ENCODE measurements around the gene MSH3.
A peak's percentile ranks its signal among the peaks of the same experiment; 100 is the strongest.
"Not testable (repeated sequence)": the region's sequence is repeated elsewhere in the genome, so short reads cannot be mapped to it uniquely, and the experiment has no call there.

MSH3 gene

GRCh38 chr5:80739898-80740297 is 85.4 kb downstream of the MSH3 start:
- DNase-seq (no peak), ATAC-seq (no peak)
- Mint-ChIP-seq H3K27me3 (no peaks in the 10 kb centered on the region), H3K27ac (no peak overlapping the region), H3K4me1 (peaks cover 20% of the 10 kb centered on the region), H3K36me3 (ENCODE audit: low read depth) (peaks cover 43% of the 10 kb centered on the region), H3K9me3 (no peaks in the 10 kb centered on the region), H3K4me3 (no peak overlapping the region)

GRCh38 chr5:80740488-80740887 is 86.0 kb downstream of the MSH3 start:
- ATAC-seq, DNase-seq, H3K27me3 Mint-ChIP-seq, H3K27ac Mint-ChIP-seq, H3K9me3 Mint-ChIP-seq, H3K4me3 Mint-ChIP-seq: not testable (repeated sequence)
- peaks cover 46% of the 10 kb centered on the region for H3K36me3 Mint-ChIP-seq (ENCODE audit: low read depth)
- peaks cover 22% of the 10 kb centered on the region for H3K4me1 Mint-ChIP-seq

- Mint-ChIP-seq H3K4me3 (no peak overlapping the region), H3K4me1 (peaks cover 22% of the 10 kb centered on the region), H3K9me3 (no peaks in the 10 kb centered on the region), H3K36me3 (ENCODE audit: low read depth) (peaks cover 48% of the 10 kb centered on the region), H3K27ac (peak overlapping the region; percentile 29), H3K27me3 (no peaks in the 10 kb centered on the region)
- no peak for ATAC-seq
- no peak for DNase-seq
Measured at GRCh38 chr5:80740999-80741398, 86.5 kb downstream of the MSH3 start.

GRCh38 chr5:80744149-80744548 is 89.7 kb downstream of the MSH3 start:
- Mint-ChIP-seq H3K4me3 (no peak overlapping the region), H3K9me3 (no peaks in the 10 kb centered on the region), H3K4me1 (peaks cover 19% of the 10 kb centered on the region), H3K27me3 (no peaks in the 10 kb centered on the region), H3K36me3 (ENCODE audit: low read depth) (peaks cover 67% of the 10 kb centered on the region), H3K27ac (no peak overlapping the region)
- DNase-seq (no peak), ATAC-seq (no peak)

GRCh38 chr5:80745490-80745889 is 91.0 kb downstream of the MSH3 start:
- Mint-ChIP-seq H3K9me3 (no peaks in the 10 kb centered on the region), H3K36me3 (ENCODE audit: low read depth) (peaks cover 73% of the 10 kb centered on the region), H3K4me3 (no peak overlapping the region), H3K27ac (no peak overlapping the region), H3K4me1 (peaks cover 16% of the 10 kb centered on the region), H3K27me3 (no peaks in the 10 kb centered on the region)
- ATAC-seq (peak; percentile 65), DNase-seq (no peak)

- Mint-ChIP-seq H3K4me1 (peaks cover 8% of the 10 kb centered on the region), H3K4me3 (no peak overlapping the region), H3K27me3 (no peaks in the 10 kb centered on the region), H3K9me3 (no peaks in the 10 kb centered on the region), H3K36me3 (ENCODE audit: low read depth) (peaks cover 75% of the 10 kb centered on the region), H3K27ac (no peak overlapping the region)
- DNase-seq: no peak
- no peak for ATAC-seq
Measured at GRCh38 chr5:80747922-80748321, 93.5 kb downstream of the MSH3 start.

GRCh38 chr5:80752427-80752826 is 98.0 kb downstream of the MSH3 start:
- Mint-ChIP-seq H3K4me1 (peaks cover 41% of the 10 kb centered on the region), H3K4me3 (no peak overlapping the region), H3K36me3 (ENCODE audit: low read depth) (peaks cover 54% of the 10 kb centered on the region), H3K9me3 (no peaks in the 10 kb centered on the region), H3K27ac (no peak overlapping the region), H3K27me3 (no peaks in the 10 kb centered on the region)
- no peak for DNase-seq
- ATAC-seq: no peak

GRCh38 chr5:80753712-80754111 is 99.3 kb downstream of the MSH3 start:
- H3K4me1 Mint-ChIP-seq: peaks cover 53% of the 10 kb centered on the region
- H3K9me3 Mint-ChIP-seq: peaks cover 4% of the 10 kb centered on the region
- no peaks in the 10 kb centered on the region for H3K27me3 Mint-ChIP-seq
- no peak overlapping the region for H3K27ac Mint-ChIP-seq
- no peak for DNase-seq
- H3K4me3 Mint-ChIP-seq: no peak overlapping the region
- H3K36me3 Mint-ChIP-seq (ENCODE audit: low read depth): peaks cover 56% of the 10 kb centered on the region
- no peak for ATAC-seq

GRCh38 chr5:80754900-80755299 is 100.4 kb downstream of the MSH3 start:
- peaks cover 58% of the 10 kb centered on the region for H3K36me3 Mint-ChIP-seq (ENCODE audit: low read depth)

DNA sequence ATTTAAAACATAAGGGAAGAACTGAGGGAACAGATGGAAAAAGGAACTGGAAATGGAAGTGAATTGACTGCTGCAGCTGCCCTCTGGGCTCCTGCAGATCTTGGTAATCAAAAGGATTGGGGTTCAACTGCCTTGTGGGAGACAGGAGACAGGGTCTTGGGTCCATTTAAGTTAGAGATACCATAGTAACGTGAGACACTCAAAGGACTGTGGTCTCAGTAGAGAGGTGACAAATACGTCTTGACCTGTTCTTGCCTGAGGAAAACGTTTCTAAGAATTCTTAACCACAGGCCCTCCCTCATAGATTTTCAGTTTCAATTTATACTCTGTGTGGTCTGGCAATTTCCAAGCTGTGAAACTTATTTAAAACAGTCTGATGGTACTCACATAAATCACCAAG is 101.2 kb downstream of the MSH3 start:
- Mint-ChIP-seq H3K27ac (peak overlapping the region; percentile 94), H3K4me3 (peak overlapping the region; percentile 71), H3K4me1 (peaks cover 72% of the 10 kb centered on the region), H3K9me3 (peaks cover 4% of the 10 kb centered on the region), H3K27me3 (no peaks in the 10 kb centered on the region), H3K36me3 (ENCODE audit: low read depth) (peaks cover 57% of the 10 kb centered on the region)
- ATAC-seq (peak; percentile 74), DNase-seq (no peak)

More at GRCh38 chr5:80754900-80755299, 100.4 kb downstream of the MSH3 start:
- peaks cover 65% of the 10 kb centered on the region for H3K4me1 Mint-ChIP-seq
- H3K9me3 Mint-ChIP-seq: peaks cover 4% of the 10 kb centered on the region
- ATAC-seq: peak; percentile 83
- H3K27ac Mint-ChIP-seq: peak overlapping the region; percentile 94
- peak; percentile 68 for DNase-seq
- no peaks in the 10 kb centered on the region for H3K27me3 Mint-ChIP-seq
- peak overlapping the region; percentile 71 for H3K4me3 Mint-ChIP-seq

GRCh38 chr5:80756292-80756691 is 101.8 kb downstream of the MSH3 start:
- peaks cover 57% of the 10 kb centered on the region for H3K36me3 Mint-ChIP-seq (ENCODE audit: low read depth)
- H3K4me3 Mint-ChIP-seq: peak overlapping the region; percentile 71
- peaks cover 79% of the 10 kb centered on the region for H3K4me1 Mint-ChIP-seq
- no peak for DNase-seq
- H3K9me3 Mint-ChIP-seq: peaks cover 4% of the 10 kb centered on the region
- ATAC-seq: no peak
- peak overlapping the region; percentile 94 for H3K27ac Mint-ChIP-seq
- H3K27me3 Mint-ChIP-seq: no peaks in the 10 kb centered on the region

DNA sequence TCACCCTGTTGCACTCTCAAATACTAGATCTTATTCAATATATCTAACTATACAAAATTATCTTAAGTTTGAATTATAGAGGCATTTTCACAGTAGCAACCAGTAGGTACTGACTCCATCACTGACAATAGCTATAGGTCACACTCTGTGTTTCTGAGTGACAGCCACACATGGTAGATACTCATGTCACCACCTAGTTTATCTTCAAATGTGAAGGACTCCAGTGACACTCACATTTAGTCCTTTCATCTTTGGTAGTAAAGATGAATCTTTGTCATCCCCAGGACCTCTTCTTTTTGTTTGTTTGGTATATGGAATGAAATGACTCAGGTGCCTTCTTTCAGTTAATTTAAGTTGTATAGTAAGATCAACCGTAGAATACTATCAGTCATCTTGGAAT is 102.8 kb downstream of the MSH3 start:
- Mint-ChIP-seq H3K9me3 (peaks cover 4% of the 10 kb centered on the region), H3K36me3 (ENCODE audit: low read depth) (peaks cover 52% of the 10 kb centered on the region), H3K4me1 (peaks cover 86% of the 10 kb centered on the region), H3K27ac (peak overlapping the region; percentile 94), H3K4me3 (no peak overlapping the region), H3K27me3 (no peaks in the 10 kb centered on the region)
- ATAC-seq (peak; percentile 60), DNase-seq (no peak)

GRCh38 chr5:80759866-80760577 is 105.6 kb downstream of the MSH3 start:
- Mint-ChIP-seq H3K27ac (peak overlapping the region; percentile 90), H3K4me3 (peak overlapping the region; percentile 1), H3K27me3 (no peaks in the 10 kb centered on the region), H3K4me1 (peaks cover 74% of the 10 kb centered on the region), H3K36me3 (ENCODE audit: low read depth) (peaks cover 58% of the 10 kb centered on the region), H3K9me3 (peaks cover 4% of the 10 kb centered on the region)
- DNase-seq (no peak), ATAC-seq (peak; percentile 55)

DNA sequence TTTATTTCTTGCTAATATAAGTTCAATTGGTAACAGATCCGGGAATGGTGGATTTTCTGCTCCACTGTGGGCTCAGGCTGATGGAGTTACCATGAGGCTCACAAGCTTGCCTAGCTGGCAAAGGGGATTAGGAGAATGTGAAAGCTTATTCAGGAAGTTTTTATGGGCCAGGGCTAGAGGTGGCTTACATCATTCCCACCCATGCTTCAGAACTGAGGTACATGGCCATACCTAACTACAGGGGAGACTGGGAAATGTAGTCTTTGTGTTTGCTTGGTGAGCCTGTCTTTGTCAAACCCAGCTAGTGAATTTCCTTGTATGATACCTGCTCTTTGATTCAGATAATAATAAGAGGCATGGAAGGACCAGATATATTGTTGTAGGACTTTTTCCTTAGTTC is 106.2 kb downstream of the MSH3 start:
- DNase-seq: no peak
- Mint-ChIP-seq H3K4me1 (peaks cover 68% of the 10 kb centered on the region), H3K27ac (peak overlapping the region; percentile 90), H3K4me3 (peak overlapping the region; percentile 24), H3K9me3 (peaks cover 4% of the 10 kb centered on the region), H3K27me3 (no peaks in the 10 kb centered on the region), H3K36me3 (ENCODE audit: low read depth) (peaks cover 63% of the 10 kb centered on the region)
- no peak for ATAC-seq

GRCh38 chr5:80761176-80761575 is 106.7 kb downstream of the MSH3 start:
- H3K9me3 Mint-ChIP-seq: peaks cover 4% of the 10 kb centered on the region
- no peak for DNase-seq
- peak overlapping the region; percentile 24 for H3K4me3 Mint-ChIP-seq
- H3K36me3 Mint-ChIP-seq (ENCODE audit: low read depth): peaks cover 63% of the 10 kb centered on the region
- H3K27ac Mint-ChIP-seq: peak overlapping the region; percentile 90
- ATAC-seq: no peak
- peaks cover 63% of the 10 kb centered on the region for H3K4me1 Mint-ChIP-seq
- H3K27me3 Mint-ChIP-seq: no peaks in the 10 kb centered on the region

All from activated naive CD8-positive, alpha-beta T cell treated with anti-CD3 and anti-CD28 coated beads, Interleukin-2, amount 50 U/mL, for 24 hours (primary cell).